ENCODE data around the gene SH3RF2. TPM values are rescaled to one million over a fixed set of nuclear protein-coding genes. Genes with fewer than 3 reads are reported as not detected.

SH3RF2 gene
- total and polyA plus RNA-seq, 2 of the 13 experiments (the other 11 are each of a cell fraction or from before 2014, with no cell fraction given) = 2.6 to 3.7 TPM

GRCh38 chr5:145902421-145902820 lies 34.0 kb upstream of the SH3RF2 start (continued):
- no peak for TF ChIP-seq ZSCAN31 (CRISPR knock-in tag; IDR thresholded peaks at IDR 0.05; ENCODE audit: low read depth)
- TF ChIP-seq, protein P1, sequence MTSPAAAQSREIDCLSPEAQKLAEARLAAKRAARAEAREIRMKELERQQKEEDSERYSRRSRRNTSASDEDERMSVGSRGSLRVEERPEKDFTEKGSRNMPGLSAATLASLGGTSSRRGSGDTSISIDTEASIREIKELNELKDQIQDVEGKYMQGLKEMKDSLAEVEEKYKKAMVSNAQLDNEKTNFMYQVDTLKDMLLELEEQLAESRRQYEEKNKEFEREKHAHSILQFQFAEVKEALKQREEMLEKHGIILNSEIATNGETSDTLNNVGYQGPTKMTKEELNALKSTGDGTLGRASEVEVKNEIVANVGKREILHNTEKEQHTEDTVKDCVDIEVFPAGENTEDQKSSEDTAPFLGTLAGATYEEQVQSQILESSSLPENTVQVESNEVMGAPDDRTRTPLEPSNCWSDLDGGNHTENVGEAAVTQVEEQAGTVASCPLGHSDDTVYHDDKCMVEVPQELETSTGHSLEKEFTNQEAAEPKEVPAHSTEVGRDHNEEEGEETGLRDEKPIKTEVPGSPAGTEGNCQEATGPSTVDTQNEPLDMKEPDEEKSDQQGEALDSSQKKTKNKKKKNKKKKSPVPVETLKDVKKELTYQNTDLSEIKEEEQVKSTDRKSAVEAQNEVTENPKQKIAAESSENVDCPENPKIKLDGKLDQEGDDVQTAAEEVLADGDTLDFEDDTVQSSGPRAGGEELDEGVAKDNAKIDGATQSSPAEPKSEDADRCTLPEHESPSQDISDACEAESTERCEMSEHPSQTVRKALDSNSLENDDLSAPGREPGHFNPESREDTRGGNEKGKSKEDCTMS (CRISPR knock-in tag; conservative IDR thresholded peaks at IDR 0.05) = no peak
- no peak for TF ChIP-seq DNMT1 (CRISPR knock-in tag; IDR thresholded peaks at IDR 0.05)
- TF ChIP-seq KLF13 (CRISPR knock-in tag; IDR thresholded peaks at IDR 0.05) = no peak
- TF ChIP-seq PAWR (CRISPR knock-in tag; IDR thresholded peaks at IDR 0.05; ENCODE audit: borderline replicate concordance) = no peak
- no peak for TF ChIP-seq ZNF460 (CRISPR knock-in tag; IDR thresholded peaks at IDR 0.05; ENCODE audit: borderline replicate concordance)
- no peak for TF ChIP-seq HNRNPL (IDR thresholded peaks at IDR 0.05; ENCODE audit: low read depth, low read length)
- no peak for TF ChIP-seq TBX3 (IDR thresholded peaks at IDR 0.05; ENCODE audit: borderline replicate concordance)

- ATAC-seq = no peak
- no peak overlapping the region for H3K4me2 ChIP-seq (ENCODE audit: low read depth, low read length)
- POLR2A ChIA-PET = no interaction called here
- in situ Hi-C loops (cut with HindIII; ENCODE audit: extremely low pct_ligation_motif_present, low pct_unique_long_range_greater_than_20kb) (no loop called here), intact Hi-C loops (cut with micrococcal nuclease; ENCODE audit: unreplicated experiment) (no loop called here)
- BruUV-seq (replicated peaks) = no TSS peak
- no peaks in the 10 kb centered on the region for H3K9me3 ChIP-seq (ENCODE audit: low read length)
- no peak for FAIRE-seq
- no peak overlapping the region for H2AFZ ChIP-seq (ENCODE audit: low read length)
- H3K4me3 ChIP-seq (replicated peaks in 1 of 3; ENCODE audit: insufficient read depth in 1 of 3, low read depth in 2 of 3, low read length in 3 of 3) = no peak overlapping the region
- CTCF ChIA-PET (ENCODE audit: low intra/inter-chr PET ratio, low total read pairs) = interaction anchor here (1.2 kb wide), 1 partner anchor 146 kb away, joined by 3 read pairs; no protein-coding TSS in a partner anchor
- 42% methylated on average over 3 of the region's 3 CpGs for WGBS (ENCODE audit: low lambda C conversion rate)
- H3K79me2 ChIP-seq (ENCODE audit: insufficient read depth, low read length) = no peaks in the 10 kb centered on the region
- H3K36me3 ChIP-seq (replicated peaks in 1 of 2; ENCODE audit: control insufficient read depth in 1 of 2, insufficient read depth in 2 of 2, low read length in 2 of 2) = no peaks in the 10 kb centered on the region
- no peak overlapping the region for H3K9ac ChIP-seq (ENCODE audit: insufficient read depth, low read depth, low read length)
- no peak overlapping the region for H3K27ac ChIP-seq (ENCODE audit: extremely low read length, insufficient read depth, low read length)
- H3K4me1 ChIP-seq (ENCODE audit: insufficient read depth, low read length) = no peaks in the 10 kb centered on the region
- no peak for DNase-seq (ENCODE audit: low spot score)
- peaks cover 0 to 3% of the 10 kb centered on the region in 2 experiments; a peak in 3 of 5 replicates for H3K27me3 ChIP-seq (ENCODE audit: control insufficient read depth in 1 of 2, insufficient read depth in 2 of 2, low read length in 2 of 2)
- no peaks in the 10 kb centered on the region for H4K20me1 ChIP-seq (ENCODE audit: insufficient read depth, low read length)
- TF ChIP-seq GLI4 (CRISPR knock-in tag; IDR thresholded peaks at IDR 0.05; ENCODE audit: borderline replicate concordance) (no peak), NCOA5 (CRISPR knock-in tag; IDR thresholded peaks at IDR 0.05) (no peak), CREM (IDR thresholded peaks at IDR 0.05) (no peak), CREM (CRISPR knock-in tag; IDR thresholded peaks at IDR 0.05) (no peak), ZNF792 (CRISPR knock-in tag; IDR thresholded peaks at IDR 0.05) (no peak), NFYB (CRISPR knock-in tag; IDR thresholded peaks at IDR 0.05) (no peak), TMF1 (CRISPR knock-in tag; IDR thresholded peaks at IDR 0.05; ENCODE audit: low read depth) (no peak), NBN (conservative IDR thresholded peaks at IDR 0.05) (no peak), DPF2 (CRISPR knock-in tag; IDR thresholded peaks at IDR 0.05; ENCODE audit: borderline replicate concordance, low read depth) (no peak), ZNF782 (CRISPR knock-in tag; IDR thresholded peaks at IDR 0.05; ENCODE audit: borderline replicate concordance) (no peak), SNAPC4 (CRISPR knock-in tag; IDR thresholded peaks at IDR 0.05) (no peak), ZNF878 (CRISPR knock-in tag; IDR thresholded peaks at IDR 0.05) (no peak)
These were observed 33.3 kb upstream of the SH3RF2 start for GRCh38 chr5:145903113-145903512.
